ENCODE data around the gene PRSS53.
"Not testable (repeated sequence)": the region's sequence is repeated elsewhere in the genome, so short reads cannot be mapped to it uniquely, and the experiment has no call there.

The PRSS53 gene

GRCh38 chr16:31088459-31089183 lies at the start of gene PRSS53:
PRSS53 (minus strand) TSS chr16:31088943; CDS start chr16:31088809, 134 bp downstream.
- DNase-seq = no peak

GRCh38 chr16:31136822-31137499 lies 48.2 kb upstream of the PRSS53 start:
- not testable (repeated sequence) for DNase-seq

GRCh38 chr16:31136287-31136662 lies 47.5 kb upstream of the PRSS53 start:
- DNase-seq = no peak

- no peak for DNase-seq
These were observed 47.0 kb upstream of the PRSS53 start, which contains the start of gene PRSS8 for GRCh38 chr16:31135535-31136286. PRSS8 (minus strand) TSS chr16:31135727; CDS start chr16:31135498, 229 bp downstream.

- DNase-seq = no peak
These were observed 46.1 kb upstream of the PRSS53 start for GRCh38 chr16:31134625-31135534.

- no peak for DNase-seq
These were observed 45.4 kb upstream of the PRSS53 start for GRCh38 chr16:31134091-31134571.

GRCh38 chr16:31133046-31133501 lies 44.3 kb upstream of the PRSS53 start:
- DNase-seq = no peak

- DNase-seq = no peak
These were observed 43.7 kb upstream of the PRSS53 start for GRCh38 chr16:31132303-31132979.

- no peak for DNase-seq
These were observed 43.1 kb upstream of the PRSS53 start for GRCh38 chr16:31131841-31132271.

- no peak for DNase-seq
These were observed 42.7 kb upstream of the PRSS53 start for GRCh38 chr16:31131416-31131815.

GRCh38 chr16:31130899-31131298 lies 42.2 kb upstream of the PRSS53 start:
- no peak for DNase-seq

- DNase-seq = no peak
These were observed 41.7 kb upstream of the PRSS53 start for GRCh38 chr16:31130336-31130891.

- DNase-seq = no peak
These were observed 41.0 kb upstream of the PRSS53 start for GRCh38 chr16:31129568-31130335.

GRCh38 chr16:31128711-31129567 lies 40.2 kb upstream of the PRSS53 start:
- DNase-seq = no peak

- DNase-seq = no peak
These were observed 38.4 kb upstream of the PRSS53 start for GRCh38 chr16:31127182-31127581.

GRCh38 chr16:31125844-31126243 lies 37.1 kb upstream of the PRSS53 start:
- no peak for DNase-seq

- DNase-seq = no peak
These were observed 31.4 kb upstream of the PRSS53 start for GRCh38 chr16:31120129-31120528.

GRCh38 chr16:31118223-31119155 lies 29.7 kb upstream of the PRSS53 start:
- DNase-seq = no peak
